ENCODE data around the gene ADA.

DNA sequence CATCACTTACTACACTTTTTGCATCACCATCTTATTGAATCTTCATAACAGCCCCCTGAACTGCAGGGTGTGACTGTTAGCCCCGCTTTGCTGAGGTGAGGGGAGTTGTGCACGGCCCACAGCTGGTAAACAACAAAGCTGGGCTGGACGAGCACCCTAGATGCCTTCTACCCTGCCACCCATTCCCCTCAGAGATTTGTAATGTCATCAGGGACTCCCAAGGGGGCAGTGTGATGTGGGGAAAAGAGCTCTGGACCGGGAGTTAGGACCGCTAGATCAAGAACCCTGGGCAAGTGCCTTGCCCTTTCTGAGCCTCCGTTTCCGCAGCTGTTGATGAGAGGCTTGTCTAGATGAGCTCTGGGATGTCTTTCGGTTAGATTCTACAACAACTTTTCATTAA, 48.2 kb downstream of the ADA start:
- TF ChIP-seq, protein P1, sequence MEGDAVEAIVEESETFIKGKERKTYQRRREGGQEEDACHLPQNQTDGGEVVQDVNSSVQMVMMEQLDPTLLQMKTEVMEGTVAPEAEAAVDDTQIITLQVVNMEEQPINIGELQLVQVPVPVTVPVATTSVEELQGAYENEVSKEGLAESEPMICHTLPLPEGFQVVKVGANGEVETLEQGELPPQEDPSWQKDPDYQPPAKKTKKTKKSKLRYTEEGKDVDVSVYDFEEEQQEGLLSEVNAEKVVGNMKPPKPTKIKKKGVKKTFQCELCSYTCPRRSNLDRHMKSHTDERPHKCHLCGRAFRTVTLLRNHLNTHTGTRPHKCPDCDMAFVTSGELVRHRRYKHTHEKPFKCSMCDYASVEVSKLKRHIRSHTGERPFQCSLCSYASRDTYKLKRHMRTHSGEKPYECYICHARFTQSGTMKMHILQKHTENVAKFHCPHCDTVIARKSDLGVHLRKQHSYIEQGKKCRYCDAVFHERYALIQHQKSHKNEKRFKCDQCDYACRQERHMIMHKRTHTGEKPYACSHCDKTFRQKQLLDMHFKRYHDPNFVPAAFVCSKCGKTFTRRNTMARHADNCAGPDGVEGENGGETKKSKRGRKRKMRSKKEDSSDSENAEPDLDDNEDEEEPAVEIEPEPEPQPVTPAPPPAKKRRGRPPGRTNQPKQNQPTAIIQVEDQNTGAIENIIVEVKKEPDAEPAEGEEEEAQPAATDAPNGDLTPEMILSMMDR (IDR thresholded peaks at IDR 0.05) = no peak
- no peak for TF ChIP-seq POLR2A (IDR thresholded peaks at IDR 0.05)
- TF ChIP-seq EP300 (IDR thresholded peaks at IDR 0.05; ENCODE audit: low read depth) = no peak
